Measurements from ENCODE around the gene HIVEP3.
"Not testable (repeated sequence)": the region's sequence is repeated elsewhere in the genome, so short reads cannot be mapped to it uniquely, and the experiment has no call there.

HIVEP3 gene

DNA sequence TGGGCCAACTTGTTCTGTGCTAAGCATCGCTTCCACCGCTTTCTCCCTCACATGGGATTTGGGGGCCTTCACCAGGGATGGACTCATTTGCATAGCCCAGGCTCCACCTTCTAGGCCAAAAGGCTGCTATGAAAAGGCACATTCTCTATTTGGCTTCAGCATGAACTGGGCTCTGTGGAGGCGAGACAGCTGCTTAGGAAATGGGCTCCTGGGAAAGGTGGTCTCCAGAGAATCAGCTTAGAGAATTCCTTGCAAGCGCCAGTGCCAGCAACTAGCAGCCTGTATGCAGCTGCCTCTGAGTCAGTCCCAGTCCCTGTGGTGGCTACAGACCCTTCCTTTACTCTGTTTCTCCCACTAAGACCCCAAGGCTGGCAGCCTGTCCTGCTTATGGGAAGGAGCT, 214.5 kb downstream of the HIVEP3 start:
- DNase-seq = no peak

DNA sequence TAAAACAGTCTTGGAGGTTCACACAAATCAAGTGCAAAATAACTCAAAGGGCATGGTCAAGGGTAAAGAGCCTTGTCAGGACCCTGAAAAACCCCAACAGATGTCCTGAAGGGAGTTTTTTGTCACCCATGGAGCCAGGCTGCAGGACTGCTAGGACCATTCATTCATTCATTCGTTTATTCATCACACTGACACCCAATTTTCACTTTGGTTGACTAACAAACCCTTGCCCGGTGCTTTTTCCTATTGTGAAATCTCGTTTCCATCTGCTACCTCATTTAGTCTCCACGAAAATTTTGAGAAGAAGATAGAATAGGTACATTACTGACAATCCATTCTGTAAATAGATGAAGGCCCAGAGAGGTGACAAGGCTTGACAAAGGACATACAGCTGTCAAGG, 216.0 kb downstream of the HIVEP3 start:
- no peak for DNase-seq

DNA sequence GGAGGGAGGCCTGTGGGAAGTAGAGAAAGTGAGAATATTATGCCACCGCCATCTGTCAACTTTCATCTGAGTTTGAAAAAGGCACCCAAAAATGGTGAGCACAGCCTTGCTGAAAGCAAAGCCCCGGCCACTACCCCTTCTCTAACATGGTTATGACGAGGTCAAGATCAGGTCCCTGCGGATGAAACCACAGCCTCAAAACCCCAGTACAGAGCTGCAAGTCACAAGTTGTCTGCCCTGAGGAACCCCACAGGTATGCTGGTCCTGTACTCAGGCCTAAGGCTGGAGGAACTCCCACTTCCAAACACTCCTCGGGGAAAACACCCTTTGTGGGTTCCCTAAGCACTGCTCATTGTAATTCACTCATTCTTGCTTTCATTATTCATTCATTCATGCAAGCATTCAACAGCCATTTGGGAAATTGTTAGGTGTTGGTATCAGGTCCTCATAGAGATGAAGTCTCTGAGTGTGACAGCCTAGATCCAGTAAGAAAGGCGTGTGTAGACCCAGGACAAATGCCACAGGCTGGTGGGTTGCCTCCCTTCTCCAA, 217.7 kb downstream of the HIVEP3 start:
- no peak for DNase-seq

DNA sequence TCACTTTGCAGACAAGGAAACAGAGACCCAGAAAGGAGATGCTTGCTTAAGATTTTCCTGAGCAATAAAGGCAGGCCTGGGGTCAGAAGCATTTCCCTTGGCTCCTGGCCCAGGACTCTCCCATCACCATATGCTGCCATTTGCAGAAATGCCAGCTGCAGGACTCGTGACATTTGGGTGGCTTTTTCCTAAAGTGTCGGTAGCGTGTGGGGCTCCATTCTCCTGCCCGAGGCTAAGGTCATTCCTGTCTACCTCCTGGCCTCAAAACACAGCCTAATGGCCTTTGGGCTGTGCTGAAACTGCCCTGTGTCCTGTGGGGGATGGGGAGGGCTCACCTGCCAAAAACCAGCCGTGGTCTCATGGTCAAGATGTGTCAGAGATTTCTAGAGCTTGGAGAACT, 218.1 kb downstream of the HIVEP3 start:
- no peak for DNase-seq

DNA sequence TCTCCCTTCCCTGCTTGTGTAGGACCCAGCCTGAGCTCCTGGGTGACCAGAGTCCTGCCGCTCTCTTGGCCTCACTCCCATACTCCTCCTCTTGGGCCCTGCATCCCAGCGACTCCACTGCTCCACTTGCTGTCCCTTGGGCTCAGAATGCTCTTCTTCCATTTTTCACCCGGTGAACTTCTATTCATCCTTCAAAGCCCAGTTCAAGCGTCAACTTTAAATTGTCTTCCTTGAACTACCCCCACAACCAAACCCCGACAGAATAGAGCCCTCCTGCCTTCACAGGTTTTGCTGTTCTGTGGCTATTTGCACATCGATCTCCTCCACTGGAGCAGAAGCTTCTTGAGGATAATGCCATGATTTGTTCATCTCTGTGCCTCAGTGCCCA, 218.9 kb downstream of the HIVEP3 start:
- DNase-seq = no peak

DNA sequence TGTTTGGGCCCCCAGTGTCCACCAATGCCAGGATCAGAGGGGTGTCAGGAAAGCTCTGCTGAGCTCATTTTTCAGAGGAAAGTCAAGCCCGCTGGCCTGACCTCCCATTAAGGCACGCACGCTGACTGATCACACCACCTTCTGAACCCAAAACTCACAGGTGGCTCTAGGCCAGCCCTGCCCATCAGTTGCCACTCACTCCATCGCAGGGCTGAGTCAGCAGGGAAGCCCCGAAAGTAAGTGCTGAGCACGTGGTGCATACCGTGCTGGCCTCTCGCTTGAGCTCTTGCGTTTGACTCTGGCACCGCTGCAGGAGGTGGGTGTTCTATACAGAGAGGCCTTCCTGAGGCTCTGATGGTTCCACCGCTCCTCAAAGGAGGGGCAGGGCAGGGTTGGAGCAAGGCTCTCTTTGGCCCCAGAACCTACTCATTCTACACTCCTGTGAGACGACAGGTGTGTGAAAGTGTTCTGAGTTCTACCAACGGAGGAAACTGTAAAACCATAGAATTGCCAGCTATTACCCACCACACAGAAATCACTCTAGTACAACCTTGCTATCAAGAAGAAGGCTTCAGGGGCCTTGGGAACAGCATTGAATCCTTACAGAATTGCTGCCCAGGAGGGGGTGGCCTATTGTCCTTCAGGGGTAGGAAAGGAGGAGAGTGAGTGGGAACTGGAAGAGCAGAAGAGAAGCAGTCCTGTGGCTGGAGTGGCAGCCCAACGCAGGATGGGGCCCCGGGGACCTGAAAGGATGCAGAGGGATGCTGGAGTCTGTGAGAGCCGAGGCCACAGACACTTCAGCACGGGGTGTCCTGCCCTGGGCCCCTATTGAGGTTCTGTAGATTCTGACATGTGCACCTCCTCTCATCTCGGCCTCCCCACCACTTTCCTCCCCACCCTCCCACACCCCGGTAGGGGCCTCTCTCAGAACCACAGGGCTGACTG, 219.5 kb downstream of the HIVEP3 start:
- DNase-seq = peak; percentile 32

DNA sequence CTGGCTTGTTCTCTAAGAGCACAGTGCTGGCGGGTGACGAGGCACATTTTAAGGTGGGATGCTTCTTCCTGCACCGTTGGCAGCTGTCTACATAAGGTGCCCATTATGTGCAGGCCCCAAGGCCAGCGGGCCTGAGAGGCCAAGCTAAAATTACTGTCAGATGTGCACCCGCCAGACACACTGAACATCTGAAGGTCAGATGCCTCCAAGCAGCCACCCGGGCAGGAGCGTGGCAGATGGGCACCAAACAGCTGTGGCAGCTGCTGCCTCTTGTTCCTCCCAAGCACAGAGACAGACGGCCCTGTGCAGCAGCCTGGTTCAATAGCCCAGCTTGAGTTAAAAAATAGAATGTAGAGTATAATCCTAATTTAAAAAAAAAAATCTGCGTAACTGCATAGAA, 222.3 kb downstream of the HIVEP3 start:
- DNase-seq = no peak

DNA sequence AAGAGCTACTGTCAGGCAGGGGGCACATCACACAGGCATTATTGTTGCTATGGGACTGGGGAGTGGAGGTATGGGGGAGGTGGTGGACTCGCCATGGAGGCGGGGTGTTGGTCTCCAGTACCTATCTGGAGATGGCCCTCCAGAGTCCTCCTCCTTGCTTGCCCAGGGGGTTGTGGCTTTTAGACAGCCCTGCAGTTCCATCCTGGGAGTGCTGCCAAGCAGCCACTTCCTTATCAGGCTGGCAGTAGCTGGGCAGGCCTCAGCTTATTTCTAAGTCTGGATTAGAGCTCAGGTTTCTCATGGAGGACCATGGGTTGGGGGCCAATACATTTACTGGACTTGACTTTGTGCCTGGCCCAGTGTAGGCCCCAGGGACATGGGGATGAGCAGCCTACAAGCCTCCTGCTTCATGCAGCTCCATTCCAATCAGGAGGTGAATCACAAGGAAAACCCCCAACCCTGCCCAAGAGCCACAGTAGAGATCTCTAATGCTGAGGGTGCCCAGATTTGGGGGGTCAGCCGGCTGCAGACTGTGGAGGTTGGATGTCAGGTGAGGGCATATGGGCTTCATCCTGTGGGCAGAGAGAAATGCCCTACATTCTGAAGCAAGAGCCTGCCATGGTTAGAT, 223.5 kb downstream of the HIVEP3 start:
- no peak for DNase-seq

DNA sequence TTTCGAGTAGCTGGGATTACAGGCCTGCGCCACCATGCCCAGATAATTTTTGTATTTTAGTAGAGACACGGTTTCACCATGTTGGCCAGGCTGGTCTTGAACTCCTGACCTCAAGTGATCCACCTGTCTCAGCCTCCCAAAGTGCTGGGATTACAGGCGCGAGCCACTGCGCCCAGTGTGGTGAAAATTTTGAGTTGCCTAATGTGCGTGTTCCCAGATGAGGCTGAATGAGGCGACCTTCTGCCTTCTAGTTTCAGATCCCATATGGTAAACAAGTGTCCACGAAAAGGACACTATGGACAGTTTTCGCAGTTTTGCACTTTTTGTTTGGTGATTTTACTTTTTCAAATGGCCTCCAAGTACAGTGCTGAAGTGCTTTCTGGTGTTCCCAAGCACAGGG, 226.8 kb downstream of the HIVEP3 start:
- not testable (repeated sequence) for DNase-seq

DNA sequence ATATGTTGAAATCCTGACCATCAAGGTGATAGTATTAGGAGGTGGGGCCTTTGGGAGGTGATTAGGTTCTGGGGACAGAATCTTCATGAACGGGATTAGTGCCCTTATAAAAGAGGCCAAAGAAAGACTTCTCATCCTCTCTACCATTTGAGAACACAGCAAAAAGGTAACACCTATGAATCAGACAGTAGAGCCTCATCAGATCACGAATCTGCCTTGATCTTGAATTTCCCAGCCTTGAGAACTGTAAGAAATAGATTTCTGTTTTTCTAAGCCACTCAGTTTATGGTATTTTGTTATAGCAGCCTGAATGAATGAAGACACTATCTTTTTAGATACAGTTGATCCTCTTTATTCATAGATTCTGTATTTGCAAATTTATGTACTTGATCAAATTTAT, 227.3 kb downstream of the HIVEP3 start:
- DNase-seq = no peak

DNA sequence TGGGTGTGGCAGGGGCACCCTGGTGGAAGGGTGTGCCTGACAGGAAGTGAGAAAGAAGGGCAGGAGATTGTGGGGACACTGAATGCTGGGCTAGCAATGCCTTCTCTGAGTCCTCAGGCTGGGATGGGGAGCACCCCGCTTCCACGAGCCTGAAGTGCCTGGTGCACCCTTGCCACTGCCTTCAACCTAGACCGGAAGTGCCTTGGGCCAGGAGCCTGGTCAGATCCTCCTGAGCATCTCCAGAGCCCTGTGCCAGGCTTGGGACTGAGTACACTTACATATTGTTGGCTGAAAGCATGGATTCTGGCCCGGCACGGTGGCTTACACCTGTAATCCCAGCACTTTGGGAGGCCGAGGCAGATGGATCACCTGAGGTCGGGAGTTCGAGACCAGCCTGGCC, 228.4 kb downstream of the HIVEP3 start:
- DNase-seq = no peak

DNA sequence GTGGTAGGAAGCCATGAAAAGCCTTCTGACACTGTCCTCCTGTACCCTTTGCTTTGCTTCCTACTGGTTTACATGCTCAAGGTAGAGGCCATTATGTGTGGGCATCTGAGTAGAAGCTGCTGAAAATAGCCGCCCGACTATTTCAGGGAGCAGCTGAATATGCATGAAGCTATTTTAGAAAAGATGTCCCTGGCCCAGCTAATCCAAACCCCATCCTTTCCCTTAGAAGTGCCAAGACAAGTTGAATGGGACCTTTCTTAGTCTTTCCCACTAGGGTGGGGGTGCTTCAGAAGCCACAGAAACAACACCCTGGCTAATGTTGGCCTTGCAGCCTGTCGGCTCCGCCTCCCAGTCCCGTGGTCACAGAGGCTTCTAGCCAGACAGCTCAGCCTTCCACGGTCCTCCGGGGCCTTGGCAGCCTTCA, 229.2 kb downstream of the HIVEP3 start:
- DNase-seq = no peak

DNA sequence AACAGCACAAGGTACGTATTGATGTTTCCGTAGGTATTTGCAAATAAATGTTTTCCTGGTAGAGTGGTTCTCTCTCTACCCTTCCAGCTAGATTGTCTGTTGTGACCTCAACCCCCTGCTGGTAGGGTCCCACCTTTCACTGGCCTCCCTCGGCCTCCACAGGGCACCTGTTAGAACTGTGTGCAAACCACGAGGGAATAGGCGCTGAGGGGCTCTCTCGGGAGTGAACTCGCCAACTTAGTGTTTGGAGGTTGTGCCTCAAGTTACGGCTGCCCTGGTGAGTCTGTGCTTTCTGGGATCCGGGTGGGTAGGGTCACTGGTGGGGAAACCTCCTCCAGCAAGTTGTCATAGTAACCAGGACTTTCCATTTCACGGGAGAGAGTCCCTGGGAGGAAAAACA, 229.6 kb downstream of the HIVEP3 start:
- no peak for DNase-seq

DNA sequence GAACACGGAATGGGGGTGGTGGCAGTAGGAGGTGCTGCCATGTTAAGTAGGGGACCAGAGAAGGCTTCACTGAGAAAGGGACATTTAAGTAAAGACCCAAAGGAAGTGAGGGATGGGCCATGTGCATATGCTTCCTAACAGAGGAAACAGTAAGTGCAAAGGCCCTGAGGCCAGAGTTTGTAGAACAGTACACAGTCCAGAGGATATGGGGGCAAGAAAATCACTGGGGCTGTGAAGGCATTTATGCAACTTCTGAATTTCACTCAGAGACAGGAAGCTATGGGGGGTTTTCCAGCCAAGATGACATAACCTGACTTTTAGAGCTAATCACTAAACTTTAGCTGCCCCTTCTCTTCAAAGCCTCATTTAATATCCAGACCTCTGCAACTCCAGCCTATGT, 231.7 kb downstream of the HIVEP3 start:
- DNase-seq = peak; percentile 40

DNA sequence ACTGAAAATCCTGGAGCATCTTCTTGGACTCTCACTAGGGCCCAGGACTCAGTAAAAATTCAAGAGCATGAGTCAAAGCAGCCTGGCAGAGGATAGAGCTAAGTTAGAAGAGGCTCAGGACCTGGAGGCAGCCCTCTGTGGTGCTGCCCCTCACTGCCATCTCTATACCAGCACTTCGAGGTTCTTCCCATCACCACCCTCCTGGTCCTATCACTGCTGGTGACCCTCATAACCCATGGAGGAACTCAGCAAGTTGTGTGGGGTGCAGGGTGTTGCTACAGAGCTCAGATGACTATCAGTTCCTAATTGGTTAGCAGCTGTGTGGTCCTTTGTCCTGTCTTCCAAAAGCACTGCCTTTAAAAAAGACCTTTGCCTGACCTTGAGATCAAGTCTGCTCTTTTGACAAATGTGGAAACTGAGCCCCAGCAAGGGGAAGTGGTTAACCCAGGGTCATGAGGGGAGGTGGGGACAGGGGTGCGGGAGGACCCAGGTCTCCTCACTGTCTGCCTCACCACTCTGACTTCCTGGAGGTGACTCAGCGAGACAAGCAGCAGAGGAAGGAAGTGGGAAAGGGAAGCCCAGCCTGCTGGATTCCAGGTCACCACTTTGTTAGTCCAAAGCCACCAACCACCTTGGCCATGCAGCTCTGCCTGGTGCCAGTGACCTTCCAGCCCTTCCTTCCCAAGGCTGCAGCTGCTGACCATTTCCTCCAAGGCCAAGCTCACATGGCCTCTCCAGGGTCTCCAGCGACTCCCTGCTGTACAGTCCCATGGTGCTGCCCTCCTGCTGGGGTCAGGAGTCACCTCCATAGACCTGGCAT, 234.8 kb downstream of the HIVEP3 start:
- peak; percentile 82 for DNase-seq

DNA sequence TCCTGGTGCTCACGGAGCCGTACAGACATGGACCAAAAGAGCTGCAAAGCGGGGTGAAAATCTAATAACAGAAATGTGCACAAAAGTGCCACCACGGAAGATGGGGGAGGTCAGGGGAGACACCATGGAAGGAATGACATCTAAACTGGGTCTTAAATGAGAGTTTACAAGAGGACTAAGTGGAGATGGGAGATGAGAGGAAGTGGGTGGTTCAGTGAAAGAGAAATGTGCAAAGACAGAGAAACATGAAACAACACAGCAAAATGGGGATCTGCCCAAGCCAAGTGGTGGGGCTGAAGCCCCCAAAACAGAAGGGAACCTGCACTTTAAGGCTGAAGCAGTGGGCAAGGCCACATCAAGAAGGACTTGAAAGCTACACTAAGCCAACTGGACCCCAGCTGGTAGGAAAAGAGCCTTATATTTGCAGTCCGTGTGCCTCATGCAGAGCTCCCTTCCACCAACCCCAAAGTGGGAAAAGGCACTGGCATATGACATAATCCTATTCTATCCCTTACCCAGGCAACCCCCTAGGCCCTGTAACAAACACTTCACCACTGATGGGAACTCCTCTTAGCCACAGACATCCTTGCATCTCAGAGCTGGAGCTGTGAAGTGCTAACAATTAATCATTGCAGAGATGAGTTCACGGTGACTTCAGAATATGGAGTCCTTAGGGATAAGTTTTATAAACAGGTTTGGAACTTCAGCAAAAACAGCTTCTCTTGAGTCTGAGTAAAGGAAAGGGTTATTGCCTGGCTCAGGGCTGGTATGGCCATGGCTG, 235.7 kb downstream of the HIVEP3 start:
- DNase-seq = no peak

DNA sequence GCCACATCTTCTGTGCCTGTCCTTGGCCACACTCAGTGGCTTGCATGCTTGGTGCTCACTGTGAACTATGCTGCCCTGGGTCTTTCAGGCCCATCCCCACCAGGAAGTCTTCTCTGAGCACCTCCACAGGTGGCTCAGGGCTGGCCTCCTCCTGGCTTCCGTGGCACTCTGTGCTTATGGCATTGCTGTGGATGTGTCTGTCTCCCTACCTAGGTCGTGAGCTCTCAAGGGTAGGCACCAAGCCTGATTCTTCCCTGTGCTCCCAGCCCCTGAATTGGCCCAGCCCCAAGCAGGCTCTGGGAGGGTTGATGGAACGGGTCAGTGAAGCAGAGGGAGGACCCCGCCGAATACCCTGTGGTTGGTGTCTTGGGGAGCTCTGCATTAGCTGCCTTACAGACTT, 236.6 kb downstream of the HIVEP3 start:
- DNase-seq = no peak

DNA sequence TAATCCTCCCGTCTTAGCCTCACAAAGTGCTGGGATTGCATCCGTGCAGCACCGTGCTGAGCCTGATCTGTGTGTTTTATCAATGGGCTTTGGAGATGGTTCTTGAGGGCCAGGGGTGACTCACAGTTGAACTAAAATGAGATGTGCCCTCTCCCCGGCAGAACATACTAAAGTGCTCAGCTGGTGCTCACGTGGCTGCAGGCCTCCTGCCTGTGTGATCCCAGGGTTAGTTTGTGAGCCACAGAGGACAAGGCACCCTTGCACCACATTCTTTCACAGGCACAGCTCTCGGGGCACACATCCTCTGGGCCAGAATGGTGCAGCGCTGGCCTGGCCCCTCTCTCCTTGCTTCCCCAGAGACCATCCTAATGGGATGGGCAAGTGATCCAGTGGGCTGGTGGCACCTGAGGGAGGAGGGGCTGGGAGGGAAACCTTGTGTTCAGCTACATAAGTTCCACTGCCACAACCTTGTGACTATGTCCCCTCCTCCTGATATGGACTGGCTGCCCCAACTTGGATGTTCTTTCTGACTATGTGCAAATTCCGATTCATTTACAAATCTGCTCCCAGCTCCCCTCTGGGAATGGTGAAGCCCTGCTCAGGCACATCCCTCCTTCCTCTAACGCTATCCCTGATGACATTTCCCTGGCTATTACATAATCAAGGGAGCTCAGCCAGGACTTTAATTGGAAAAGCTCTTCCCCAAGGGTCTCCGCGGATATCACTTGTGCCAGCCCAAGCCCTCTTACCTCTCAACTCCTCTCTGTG, 237.2 kb downstream of the HIVEP3 start:
- no peak for DNase-seq

DNA sequence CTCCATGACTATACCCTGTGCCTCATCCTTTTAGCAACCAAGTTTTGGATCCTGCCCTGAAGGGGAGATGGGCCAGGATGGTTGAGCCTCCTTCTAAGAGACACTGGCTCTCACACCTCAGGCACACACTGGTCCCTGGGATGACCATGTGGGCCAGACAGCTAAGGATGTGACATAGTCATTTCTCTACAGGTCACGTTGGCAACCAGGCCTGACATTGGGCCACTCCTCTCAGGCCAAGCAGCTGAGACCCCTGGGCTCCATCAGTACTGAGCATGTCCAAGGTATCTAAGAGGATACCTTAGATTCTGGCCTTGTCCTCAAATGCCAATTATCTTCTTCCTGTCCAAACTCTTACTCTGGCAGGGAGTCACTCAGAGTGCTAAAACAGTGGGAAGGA, 238.7 kb downstream of the HIVEP3 start:
- no peak for DNase-seq

DNA sequence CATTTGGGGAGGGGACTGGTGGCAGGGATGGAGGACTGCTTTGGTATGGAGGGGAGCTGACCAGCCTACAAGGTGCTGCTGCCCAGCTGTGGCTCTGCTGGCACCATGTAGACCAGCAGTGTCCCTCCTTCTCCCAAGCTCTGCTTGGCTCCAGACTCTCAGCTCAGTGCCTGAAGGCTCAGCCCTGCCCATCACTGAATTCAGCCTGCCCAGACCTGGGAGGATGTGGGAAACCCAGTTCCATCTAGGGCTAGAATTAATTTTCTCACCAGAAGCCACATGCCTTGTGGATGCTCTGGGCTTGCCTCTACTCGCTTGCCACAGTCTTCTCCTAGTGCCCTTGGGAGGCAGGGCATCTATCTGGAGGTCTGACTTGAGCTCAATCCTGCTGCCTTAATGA, 239.2 kb downstream of the HIVEP3 start:
- no peak for DNase-seq

DNA sequence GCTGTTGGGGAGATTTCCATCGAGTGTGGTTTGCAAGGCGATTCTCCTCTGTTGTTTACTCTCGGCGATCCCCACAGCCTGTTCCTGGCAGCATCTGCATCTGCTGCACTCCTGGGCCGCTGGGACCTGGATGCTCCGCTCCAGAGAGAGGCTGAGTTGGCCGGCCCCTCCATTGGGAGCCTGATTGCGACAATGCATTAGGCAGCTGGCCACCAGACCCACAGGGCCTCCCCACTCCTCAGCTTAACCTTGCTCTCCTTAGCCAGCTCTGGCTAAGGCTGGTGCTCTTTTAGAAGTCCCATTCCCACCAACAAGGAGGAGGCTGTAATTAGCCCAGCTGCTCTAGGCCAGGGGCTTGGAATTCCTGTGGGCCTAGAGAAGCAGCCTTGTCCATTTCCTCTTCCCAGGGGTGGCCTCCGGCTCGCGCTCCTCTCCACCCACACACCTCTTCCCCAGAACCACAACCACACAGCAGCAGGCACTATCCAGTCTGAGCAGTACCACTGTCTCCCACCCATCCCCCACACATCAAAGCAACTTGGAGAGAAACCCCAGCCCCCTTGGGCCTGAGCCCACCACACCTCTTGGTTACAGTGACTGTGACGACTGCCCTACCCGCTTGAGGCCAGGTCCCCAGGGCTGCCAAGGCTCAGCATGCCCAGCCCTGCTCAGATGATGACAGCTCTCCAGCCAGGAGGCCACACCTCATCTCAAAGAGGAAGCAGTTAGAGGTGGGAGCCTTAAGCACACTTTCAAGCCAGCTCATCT, 240.4 kb downstream of the HIVEP3 start:
- no peak for DNase-seq
